EH (cell line): ENCODE measurements around the gene TTC28.

ENCODE experiments used
- DNase-seq: peaks from one replicate; pipeline ENCODE4 v3.0.0-alpha.2; 2015; ENCODE audit warnings: low read depth

Gene TTC28

DNA sequence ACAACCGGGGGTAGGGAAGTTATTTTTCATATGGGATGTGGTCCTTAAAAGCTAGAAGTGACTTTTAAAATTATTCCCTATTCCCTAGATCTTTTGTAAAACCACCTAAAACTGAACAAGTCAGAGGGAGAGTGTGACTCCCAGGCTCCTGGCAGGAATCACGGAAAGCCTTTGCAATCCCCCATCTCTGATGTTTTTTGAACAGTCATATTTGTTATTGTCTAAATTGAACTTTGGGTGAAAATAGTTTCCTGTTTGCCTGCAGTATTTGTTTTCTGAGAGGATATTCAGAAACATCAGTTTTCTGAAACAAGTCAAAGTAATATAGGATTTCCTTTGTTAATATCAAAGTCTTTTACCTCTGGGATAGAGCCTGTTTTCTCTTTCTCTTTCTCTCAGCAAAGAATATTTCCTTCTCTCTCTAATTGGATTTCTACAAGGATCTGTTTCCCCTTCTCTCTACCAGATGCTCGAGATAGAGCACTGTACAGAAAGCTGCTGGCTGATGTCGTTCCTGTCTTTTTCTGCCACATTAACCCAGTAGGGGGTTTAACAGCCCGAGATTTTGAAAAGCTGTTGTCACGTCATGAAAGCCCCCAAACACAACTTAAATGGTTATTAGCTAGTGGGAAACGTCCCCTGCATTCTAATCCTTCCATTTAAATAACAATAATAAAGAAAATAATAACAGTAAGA is 628.4 kb downstream of the TTC28 start:
- no peak for DNase-seq

DNA sequence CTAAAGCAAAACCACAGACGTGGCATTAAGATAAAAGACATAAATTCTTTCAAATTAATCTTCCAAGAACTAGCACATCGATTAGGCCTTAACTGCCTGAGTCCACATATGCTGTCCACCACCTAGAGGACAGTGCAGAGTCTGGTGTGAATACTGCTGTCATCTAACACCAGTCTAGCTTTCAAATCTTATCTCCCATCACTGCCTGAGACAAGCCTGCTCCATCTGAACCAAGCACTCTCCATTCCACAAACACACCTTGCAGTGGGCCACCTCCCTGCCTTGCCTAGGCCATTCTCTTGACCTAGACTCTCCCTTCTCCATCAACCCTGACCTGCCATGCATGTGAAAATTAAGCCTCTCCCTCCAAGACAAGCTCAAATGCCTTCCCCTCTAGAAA is 631.1 kb downstream of the TTC28 start:
- DNase-seq, result no peak

DNA sequence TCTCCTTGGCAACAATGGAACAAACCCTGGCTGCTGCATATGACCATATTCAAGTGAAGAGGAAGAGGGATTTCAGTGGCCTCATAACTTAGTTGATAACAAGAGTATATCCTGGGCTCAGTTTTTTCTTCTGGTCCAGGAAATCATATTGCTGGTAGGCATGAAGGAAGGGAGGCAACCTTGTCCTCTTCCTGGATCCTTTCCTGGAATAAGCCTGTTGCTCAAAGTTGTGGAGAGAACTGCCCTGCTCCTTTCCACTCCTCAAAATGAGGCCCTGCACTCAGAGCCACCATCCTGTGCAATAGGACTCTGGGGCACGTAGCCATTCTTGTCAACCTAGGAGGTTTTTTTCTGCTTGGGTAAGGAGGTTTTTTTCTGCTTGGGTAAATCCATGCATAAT is 631.9 kb downstream of the TTC28 start:
- DNase-seq, result no peak

DNA sequence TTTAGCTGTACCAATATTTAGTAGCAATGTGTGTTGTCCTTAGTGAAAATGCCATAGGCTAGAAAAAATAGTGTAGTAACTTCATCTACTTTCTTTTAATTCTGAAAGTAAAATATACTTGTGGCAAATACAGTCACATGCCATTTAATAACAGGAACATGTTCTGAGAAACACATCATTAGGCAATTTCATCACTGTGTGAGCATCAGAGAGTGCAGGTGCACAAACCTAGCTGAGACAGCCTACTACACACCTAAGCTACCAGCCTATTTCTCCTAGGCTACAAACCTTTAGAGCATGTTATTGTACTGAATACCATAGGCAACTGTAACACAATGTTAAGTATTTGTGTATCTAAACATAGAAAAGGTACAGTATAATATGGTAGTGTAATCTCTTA is 633.5 kb downstream of the TTC28 start:
- no peak for DNase-seq

DNA sequence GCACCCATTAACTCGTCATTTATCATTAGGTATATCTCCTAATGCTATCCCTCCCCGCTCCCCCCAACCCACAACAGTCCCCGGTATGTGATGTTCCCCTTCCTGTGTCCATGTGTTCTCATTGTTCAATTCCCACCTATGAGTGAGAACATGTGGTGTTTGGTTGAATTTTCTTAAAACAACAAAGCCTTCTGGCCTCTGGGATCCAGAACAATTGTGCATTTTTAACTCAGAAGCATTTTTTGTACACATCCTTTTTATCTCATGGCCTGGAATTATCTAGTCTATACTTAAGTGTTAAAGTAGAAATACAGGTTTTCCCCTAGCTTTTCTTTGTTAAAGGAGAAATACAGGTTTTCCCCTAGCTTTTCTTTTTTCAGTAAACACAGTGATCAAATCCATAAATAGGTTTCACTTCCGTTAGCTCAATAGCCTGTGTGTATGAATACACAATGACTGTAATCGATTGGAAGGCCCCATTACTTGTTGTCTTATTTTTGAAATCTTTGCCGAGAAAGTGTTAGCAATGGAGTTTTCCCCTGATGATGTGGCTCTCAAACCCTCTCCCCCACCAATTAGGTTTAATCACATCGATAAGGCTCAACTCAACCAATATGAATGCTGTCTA is 635.0 kb downstream of the TTC28 start:
- DNase-seq, result no peak

DNA sequence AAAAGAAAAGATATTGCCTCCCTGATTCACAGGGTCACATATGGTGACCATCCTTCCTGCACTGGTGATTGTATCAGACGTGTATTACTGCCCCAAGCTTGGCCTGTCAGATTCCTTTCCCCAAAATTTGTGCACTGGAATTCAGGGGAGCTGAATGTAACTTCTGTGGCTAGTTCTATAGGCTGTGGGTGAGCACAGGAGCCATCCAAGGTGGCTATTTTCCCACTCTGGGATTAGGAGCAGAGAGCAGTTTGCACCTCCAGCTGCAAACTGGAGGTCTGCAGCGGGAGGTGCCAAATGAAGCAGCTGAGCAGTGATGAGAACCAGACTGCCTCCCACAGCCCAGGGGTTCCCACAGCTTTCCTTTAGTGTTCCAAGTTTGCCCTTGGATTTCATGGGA is 636.4 kb downstream of the TTC28 start:
- DNase-seq, result peak; percentile 26

DNA sequence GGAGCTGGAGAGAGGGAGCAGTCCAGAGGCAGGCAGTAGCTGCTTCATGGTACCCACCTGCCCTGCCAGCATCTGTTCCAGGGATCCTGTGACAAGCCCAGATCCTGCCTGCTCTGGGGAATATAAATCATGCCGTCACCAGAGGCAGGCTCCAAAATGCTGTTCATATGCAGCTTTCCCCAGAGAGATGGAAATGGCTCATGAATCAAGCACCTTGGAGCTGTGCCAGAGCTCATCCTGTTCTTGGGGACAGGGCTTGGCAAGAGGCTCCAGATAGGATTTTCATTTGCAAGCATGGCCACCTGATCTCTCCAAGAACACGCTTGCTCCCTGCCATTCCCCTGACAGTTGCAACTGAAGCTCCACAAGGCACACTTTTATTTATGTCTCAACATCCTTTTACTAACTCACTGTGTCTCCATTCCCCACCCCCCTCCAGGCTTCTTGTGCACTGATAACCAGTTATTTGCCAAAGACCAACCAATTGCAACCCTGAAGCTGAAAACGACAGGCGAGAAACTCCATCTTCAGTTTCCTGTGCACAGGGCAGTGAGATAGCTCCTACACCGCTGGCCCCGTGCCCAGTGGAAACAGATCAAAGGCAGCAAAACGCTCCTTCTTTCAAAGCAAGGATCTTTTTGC is 644.8 kb downstream of the TTC28 start:
- peak; percentile 75 for DNase-seq

DNA sequence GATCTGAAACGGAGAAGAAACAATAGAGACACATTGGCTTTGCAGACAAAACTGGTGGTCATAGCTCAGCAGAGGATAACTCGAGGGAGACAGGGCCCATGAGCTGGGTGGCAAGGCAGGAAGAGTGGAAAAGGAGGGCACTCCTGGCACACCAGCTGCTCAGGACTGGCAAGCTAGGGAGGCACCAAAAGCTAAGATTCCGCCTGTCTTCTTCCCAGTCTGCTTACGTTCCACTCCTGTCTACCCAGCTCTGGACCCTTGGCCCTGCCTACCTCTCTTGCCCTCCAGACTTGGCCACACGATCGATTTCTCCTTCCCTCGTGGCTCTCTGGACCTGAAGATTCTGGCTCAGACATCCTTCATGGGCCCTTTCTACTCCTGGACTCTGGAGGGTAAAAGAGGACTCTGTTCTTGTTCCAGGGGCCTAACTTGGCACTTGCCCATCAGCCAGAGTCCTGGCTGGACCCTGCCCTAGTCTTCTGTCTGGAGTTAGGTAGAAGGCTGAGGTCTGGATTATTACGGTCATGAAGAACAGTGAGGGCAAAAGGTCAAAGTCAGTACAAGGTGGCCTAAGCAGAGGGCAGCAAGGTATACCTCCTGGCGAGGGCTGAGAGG is 645.4 kb downstream of the TTC28 start:
- no peak for DNase-seq

DNA sequence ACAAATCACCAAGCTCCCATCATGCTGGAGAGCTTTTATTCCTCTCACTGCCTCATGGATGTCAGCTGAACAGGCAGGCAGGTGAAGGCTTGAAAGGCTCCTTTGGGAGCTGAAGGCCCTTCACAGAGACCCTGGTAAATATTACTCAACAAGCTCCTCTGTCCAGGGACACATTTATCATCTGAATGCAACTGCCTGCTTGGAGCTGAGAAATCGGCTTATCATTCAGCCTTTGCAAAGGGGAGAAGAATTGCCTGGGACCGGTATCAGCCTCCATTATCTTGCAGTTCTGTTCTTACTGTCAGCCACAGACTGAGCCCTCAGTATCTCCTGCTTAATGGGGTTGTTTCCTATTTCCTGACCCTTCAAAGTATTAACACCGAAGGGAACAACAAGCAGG is 646.8 kb downstream of the TTC28 start:
- DNase-seq, result no peak

DNA sequence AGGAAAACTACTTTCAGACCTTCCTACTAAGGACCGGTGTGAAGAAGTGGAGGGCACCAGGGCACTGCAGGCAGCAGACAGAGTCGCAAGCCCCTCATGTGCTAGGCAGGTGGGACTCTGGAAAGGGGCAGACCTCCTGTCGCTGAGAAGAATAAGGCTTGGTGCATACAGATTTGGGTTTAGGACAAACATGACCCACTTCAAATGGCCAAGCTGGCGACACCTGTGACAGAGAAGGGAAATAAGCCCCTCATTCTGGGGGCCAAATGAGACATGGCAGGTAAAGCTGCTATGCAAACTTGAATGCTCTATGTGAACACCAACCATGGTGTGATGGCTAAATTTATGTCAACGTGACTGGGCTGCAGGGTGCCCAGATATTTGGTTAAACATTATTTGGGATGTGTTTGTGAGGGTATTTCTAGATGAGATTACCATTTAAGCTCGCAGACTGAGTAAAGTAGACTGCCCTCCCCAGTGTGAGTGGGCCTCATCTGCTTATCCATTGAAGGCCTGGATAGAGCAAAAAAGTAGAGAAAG is 648.2 kb downstream of the TTC28 start:
- no peak for DNase-seq

DNA sequence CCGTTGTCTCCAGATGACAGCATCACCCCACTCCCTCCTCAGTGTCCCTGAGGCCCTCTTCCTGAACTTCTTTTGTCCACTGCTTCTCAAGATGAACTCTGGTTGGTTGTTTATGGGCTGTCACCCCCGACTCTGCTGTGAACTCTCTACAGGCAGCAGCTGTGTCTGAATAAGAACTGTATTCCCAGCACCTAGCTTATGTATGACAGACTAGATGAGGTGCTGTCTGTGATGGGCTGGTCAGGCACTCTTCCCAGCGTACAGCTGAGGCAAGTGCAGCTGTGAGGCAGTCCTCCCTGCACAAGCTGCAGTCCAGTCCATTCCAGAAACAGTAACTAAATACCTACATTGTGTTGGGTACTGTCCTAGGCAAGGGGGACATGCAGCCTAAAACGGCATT is 649.2 kb downstream of the TTC28 start:
- no peak for DNase-seq

DNA sequence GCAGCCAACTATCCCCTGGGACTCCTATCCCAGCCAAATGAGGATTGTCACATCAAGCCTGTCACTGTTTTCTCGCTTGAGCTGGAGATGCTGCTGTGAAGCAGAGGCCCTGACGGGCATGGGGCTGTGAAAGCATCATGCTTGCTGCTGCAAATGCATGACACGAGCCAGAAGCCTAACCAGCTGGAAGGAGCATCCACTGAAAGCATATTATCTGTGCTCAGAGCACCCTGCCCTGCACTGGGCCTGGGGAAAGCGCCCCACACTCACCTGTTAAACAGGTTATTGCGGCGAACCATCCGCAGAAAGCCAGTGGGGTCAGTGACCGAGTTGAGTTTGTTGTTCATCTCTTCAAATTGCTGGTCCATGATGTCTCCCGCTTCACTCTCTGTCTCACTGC is 649.7 kb downstream of the TTC28 start:
- no peak for DNase-seq

DNA sequence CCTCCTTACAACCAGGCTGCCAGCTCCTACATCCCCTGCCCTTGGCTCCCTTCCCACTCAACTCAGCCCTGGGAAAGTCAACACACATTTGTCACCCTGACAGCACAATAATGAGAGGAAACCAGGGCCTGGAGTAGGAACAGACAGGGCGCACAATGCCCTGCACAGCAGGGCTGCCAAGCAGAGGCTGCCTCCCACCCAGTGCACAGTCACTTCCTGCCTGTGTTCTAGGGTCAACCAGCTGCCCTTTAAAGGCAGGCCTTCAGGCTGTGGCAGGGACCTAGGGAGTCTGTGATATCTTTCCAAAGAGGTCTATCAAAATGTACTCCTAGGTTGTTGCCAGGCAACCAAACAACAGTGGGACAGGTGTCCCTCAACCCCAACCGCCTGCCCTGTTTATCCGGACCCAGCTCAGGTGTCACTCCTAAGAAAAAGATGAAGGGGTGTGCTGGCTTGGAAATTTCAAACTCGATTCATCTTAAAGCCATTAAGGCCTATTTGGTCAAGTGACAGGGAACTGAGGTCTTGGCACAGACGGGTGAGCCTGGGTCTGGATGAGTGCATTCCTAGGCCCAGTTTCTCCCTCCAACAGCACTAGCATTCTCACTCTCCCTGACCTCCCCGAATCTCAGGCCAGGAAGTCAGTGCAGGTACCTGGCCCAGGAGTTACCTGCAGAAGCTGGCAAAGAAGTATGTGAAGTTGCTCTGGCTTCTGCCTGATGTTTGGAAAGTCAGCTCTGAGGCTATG is 650.3 kb downstream of the TTC28 start:
- DNase-seq, result peak; percentile 73

DNA sequence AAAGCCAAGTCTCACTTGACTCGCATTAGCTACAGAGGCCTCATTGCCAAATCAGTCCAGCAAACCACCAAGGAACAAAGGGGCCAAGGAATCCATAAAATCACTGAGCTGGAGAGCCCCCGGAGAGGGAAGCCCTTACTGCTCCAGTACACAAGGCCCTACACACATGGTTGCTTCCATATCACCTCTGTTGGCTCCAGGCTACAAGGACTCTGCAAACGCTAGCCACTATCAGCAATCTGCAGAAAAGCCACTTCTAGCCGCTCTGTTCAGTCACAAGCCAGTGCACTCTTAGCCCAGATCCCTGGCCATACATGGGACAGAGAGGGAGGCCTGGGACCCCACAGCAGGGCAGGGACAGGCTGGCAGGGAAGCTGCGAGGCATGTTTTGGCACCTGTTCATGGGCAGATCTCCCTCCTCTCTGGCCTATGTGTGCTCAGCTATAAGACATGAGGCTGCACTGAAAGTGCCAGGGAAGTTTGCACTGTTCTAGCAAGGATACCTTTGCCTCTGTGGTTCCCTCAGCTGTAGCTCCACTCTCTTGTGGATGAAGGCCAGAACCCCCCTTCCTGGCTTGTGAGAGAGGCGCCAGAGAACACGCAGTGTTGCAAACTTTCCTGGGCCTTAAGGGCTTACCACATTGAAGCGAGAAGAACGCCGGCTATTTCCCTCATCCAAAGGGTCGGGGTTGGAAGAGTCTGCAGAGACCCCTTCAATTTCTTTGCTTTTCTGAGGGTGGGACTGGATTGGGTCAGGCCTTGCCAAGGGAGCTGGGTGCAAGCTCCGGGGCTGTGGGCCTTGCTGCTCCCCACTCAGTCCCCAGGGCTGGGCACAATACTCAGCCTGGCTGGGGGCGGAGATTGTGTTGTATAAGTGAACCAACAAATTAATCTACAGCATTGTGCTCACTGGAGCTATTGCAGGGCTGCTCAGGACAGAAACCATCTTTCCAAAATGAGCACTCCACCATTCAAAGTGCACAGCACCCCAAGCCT is 651.9 kb downstream of the TTC28 start:
- no peak for DNase-seq

DNA sequence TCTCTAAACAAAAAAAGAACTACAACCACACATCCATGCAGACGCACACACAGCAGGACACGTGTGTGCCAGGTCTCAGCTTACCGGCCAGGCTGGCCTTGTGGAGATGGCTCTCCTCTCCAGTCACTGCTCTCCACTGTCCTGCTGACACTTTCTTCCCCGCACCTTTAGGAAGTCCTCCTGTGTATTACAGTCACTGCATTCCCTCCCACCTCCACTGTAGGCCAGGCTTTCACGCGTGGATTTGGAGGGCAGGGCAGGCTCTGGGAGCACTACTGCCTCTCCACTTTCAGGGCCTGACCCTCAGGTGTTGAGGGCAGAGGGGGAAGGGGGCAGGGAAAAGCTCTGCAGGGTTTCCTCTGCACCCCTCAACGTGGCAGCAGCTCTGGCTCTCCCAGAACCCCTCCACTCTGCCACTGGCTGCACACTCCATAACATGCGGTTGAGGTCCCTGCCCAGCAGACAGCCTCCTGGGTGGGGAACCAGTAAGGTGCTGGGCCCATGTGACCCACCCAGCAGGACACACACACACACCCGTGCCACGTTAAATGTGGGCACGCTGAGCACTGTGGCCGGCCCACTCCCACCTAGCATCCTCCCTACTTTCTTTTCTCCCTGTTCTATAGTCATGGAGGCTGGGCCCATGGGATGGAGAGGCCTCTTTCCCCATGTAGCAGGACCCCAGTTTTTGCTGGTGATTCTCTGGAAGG is 653.6 kb downstream of the TTC28 start:
- DNase-seq, result no peak

DNA sequence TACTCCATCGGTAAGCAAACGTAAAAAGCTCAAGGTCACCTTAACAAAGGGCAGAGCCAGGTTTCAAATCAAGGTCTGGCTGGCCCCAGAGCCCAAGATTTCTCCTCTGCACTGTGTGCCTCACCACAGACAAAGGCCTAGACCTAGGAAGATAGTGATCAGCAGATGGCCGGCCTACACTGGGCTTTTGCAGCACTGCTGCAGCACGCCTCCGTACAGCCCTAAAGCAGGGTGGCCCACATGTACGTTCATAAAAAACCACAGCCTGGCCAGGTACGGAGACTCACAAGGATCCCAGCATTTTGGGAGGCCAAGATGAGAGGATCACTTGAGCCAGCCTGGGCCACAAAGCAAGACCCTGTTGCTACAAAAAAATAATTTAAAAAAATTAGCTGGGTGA is 654.3 kb downstream of the TTC28 start:
- no peak for DNase-seq

DNA sequence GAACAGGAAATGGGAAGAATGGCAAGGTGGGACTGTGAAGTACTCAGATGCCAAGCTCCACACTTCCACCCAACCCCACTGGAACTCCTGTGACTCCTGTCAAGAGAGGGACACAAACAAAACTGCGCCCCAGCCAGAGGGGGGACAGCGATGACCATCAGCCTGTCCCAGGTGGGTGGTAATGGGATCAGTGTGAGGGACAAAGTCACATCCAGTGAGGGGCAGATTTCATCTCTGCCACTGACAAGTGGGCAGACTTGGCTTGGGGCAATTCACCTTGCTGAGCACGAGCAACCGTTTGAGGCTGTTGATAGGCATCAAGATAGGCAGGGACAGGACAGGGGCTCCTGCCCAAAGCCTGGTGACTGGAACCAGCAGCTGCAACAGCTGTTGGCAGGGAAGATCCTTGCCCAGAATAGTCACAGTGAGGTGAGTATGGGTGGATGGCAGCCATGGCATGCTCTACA is 655.2 kb downstream of the TTC28 start:
- no peak for DNase-seq

DNA sequence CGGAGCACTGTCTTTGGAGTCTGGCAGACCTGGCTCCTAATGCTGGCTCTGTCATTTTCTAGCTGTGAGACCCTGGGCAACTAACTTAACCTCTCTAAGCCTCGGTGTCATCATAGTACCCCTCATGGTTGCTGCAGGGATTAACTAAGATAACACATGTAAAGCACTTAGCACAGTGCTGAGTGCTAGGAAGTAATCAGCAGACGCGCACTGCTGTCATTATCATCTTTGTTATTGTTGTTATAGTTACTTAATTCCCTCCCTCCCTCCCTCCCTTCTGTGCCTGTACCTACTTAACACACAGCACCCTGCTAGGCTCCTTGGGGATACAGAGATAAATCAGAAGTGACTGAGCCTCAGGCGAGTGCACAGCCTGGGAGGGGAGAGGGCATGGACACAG is 655.9 kb downstream of the TTC28 start:
- DNase-seq, result no peak

DNA sequence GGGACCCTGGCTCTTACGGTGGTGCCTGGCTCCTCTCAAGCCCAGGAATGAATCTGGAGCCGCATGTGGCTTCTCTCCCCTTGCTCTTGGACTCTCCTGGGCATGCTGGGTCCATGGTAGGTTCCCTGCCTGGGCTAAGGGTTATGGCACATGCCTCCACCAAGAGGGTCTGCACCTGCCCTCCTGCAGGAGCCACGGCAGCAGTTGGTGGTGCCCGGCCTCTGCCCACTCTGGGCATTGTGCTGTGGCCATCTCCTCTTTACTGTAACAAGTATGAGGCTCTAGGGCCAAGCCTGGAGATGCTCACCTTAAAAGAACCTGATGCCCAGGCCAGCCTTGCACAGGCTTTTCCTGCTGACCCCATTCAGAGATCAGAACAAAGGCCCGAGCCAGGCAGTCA is 656.6 kb downstream of the TTC28 start:
- no peak for DNase-seq

DNA sequence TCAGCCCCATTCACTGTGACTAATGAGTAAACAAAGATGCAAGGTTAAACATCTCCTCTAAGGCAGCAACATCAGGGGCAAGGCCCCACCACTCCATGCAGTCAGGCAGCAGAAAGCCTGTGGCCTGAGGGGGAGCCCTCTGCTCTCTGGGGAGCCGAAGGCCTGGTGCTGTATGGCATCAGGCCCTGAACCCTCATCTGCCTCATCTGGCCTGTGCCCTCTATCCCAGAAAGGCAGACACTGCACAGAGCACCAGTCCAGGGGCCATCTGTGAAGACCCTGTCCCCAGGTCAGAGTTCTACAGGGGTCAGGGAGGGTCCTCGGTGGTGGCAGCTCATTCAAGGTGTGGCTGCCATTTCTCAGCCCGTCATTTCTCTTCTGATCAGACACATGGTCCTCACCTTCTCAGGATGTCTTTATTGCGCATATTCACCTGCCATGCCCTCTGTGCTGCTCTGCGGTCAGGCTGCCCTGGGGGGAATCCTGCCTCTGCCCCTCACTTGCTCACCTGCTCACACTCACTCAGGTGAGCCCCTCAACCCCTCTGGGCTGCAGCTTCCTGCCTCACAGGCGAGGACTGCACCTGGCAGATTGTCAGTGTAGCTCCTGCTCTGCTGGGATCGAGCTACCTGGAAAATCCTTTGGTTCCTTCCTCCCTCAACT is 657.5 kb downstream of the TTC28 start:
- DNase-seq, result no peak
